ENCODE data around the gene TNFRSF25. TPM values are rescaled to one million over a fixed set of nuclear protein-coding genes. Genes with fewer than 3 reads are reported as not detected.

The TNFRSF25 gene
- total and polyA plus RNA-seq, 2 of the 8 experiments (the other 6 are each of a cell fraction or from before 2014, with no cell fraction given) = 10.7 to 19.5 TPM

- TF ChIP-seq CTCF (IDR thresholded peaks at IDR 0.05; ENCODE audit: control extremely low read depth in 1 of 3, insufficient read depth in 1 of 3, low read depth in 1 of 3, low read length in 3 of 3) (no peak), RFX5 (IDR thresholded peaks at IDR 0.05; ENCODE audit: borderline replicate concordance, low read depth, low read length) (no peak), TBP (IDR thresholded peaks at IDR 0.05; ENCODE audit: low read depth, low read length) (no peak), USF2 (IDR thresholded peaks at IDR 0.05; ENCODE audit: low read length) (no peak), TAF1 (IDR thresholded peaks at IDR 0.05; ENCODE audit: low read depth, low read length) (no peak), JUN (IDR thresholded peaks at IDR 0.05; ENCODE audit: low read depth, low read length) (no peak), EZH2 (IDR thresholded peaks at IDR 0.05; ENCODE audit: low read depth, low read length, severe bottlenecking) (no peak), RAD21 (IDR thresholded peaks at IDR 0.05 in 1 of 2, conservative IDR thresholded peaks at IDR 0.05 in 1 of 2; ENCODE audit: low read depth in 2 of 2, low read length in 2 of 2) (no peak), NANOG (IDR thresholded peaks at IDR 0.05; ENCODE audit: insufficient read depth, low read depth, low read length, poor library complexity, severe bottlenecking) (no peak)
These were observed 34.7 kb upstream of the TNFRSF25 start (continued) for GRCh38 chr1:6500544-6501278.

All from H1 (cell line).